ENCODE data around the gene SLC39A11.

DNA sequence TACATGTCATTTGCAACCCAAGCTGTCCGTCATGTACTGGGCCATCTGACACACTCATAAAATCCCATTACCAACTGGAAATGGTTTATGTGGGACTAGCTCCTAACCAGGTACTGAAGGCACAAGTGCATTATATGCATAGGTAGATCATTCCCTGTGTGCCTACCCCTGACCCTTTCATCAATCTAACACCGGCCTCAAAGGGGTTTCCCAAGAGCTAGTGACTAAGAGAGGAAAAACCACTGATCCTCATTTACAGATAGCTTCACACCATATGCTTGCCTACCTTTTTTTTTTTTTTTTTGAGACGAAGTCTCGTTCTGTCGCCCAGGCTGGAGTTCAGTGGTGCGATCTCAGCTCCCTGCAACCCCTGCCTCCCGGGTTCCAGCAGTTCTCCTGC is 449.8 kb downstream of the SLC39A11 start:
- TF ChIP-seq ZNF605 (CRISPR knock-in tag; IDR thresholded peaks at IDR 0.05) (no peak), ZNF552 (CRISPR knock-in tag; IDR thresholded peaks at IDR 0.05; ENCODE audit: borderline replicate concordance) (no peak), PAF1 (CRISPR knock-in tag; IDR thresholded peaks at IDR 0.05) (no peak)
- TF ChIP-seq, protein P1, sequence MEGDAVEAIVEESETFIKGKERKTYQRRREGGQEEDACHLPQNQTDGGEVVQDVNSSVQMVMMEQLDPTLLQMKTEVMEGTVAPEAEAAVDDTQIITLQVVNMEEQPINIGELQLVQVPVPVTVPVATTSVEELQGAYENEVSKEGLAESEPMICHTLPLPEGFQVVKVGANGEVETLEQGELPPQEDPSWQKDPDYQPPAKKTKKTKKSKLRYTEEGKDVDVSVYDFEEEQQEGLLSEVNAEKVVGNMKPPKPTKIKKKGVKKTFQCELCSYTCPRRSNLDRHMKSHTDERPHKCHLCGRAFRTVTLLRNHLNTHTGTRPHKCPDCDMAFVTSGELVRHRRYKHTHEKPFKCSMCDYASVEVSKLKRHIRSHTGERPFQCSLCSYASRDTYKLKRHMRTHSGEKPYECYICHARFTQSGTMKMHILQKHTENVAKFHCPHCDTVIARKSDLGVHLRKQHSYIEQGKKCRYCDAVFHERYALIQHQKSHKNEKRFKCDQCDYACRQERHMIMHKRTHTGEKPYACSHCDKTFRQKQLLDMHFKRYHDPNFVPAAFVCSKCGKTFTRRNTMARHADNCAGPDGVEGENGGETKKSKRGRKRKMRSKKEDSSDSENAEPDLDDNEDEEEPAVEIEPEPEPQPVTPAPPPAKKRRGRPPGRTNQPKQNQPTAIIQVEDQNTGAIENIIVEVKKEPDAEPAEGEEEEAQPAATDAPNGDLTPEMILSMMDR (CRISPR knock-in tag; IDR thresholded peaks at IDR 0.05): no peak

Data from HepG2 (cell line).